Mesothelial cell of epicardium (in vitro differentiated cells): ENCODE results near the gene POLA1. TPM values are rescaled to one million over a fixed set of nuclear protein-coding genes. Genes with fewer than 3 reads are reported as not detected.
"Not testable (repeated sequence)": the region's sequence is repeated elsewhere in the genome, so short reads cannot be mapped to it uniquely, and the experiment has no call there.

Experiments
- DNase-seq, 2 experiments: peaks; one replicate each; pipeline ENCODE4 v3.0.0; 2021; ENCODE audit warnings: low spot score in 2 of 2; ENCODE audit not compliant: unreplicated experiment in 2 of 2
- H3K27ac Mint-ChIP-seq: 2 replicates; pipeline ENCODE4 v1.8.0; 2021; ENCODE audit warnings: mixed read lengths
- H3K27me3 Mint-ChIP-seq: 2 replicates; pipeline ENCODE4 v1.8.0; 2021; ENCODE audit warnings: low read depth, mixed read lengths
- H3K36me3 Mint-ChIP-seq: 2 replicates; pipeline ENCODE4 v1.8.0; 2021; ENCODE audit warnings: mixed read lengths
- H3K4me1 Mint-ChIP-seq: 2 replicates; pipeline ENCODE4 v1.8.0; 2021; ENCODE audit warnings: mixed read lengths
- H3K4me3 Mint-ChIP-seq: 2 replicates; pipeline ENCODE4 v1.8.0; 2021; ENCODE audit warnings: mild to moderate bottlenecking, moderate library complexity, mixed read lengths
- H3K9me3 Mint-ChIP-seq: 2 replicates; pipeline ENCODE4 v1.8.0; 2021; ENCODE audit warnings: mixed read lengths
- total RNA-seq: library from RNA; stranded (reverse); gene quantifications from 3 replicates; pipeline ENCODE4 v1.2.1, GENCODE V29; 2021
- TF ChIP-seq, protein P1 (sequence below): fragments of 200-600 bp; sonication (generic); IDR thresholded peaks from one replicate; pipeline ENCODE4 v1.5.0; 2021; ENCODE audit warnings: antibody characterized with exemption; ENCODE audit not compliant: unreplicated experiment

The POLA1 gene
- total RNA-seq, 1 donor from 2014 or later, result 30.4 TPM

DNA sequence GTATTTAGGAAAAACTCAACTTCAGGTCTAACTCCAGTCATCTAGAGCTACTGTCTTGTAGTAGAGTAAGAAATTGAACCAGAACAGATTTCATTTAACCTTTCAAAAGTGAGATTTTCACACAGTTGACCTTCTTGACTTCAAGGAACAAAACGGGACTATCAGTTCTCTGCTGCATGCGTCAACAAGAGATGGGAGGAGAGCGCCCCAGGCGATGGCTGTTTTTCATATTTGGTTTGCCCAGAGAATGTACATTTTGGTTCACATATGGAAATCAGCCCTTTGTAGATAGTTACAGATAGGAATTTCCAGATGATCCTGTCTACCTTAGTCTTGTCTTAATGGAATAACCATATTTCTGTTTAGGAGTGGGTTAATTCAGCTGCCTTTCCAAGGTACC lies 158.1 kb downstream of the POLA1 start:
- peaks cover 3% of the 10 kb centered on the region for H3K4me1 Mint-ChIP-seq
- H3K27me3 Mint-ChIP-seq, result no peaks in the 10 kb centered on the region
- H3K4me3 Mint-ChIP-seq, result no peak overlapping the region
- no peak for DNase-seq
- peaks cover 23% of the 10 kb centered on the region for H3K36me3 Mint-ChIP-seq
- TF ChIP-seq, protein P1, sequence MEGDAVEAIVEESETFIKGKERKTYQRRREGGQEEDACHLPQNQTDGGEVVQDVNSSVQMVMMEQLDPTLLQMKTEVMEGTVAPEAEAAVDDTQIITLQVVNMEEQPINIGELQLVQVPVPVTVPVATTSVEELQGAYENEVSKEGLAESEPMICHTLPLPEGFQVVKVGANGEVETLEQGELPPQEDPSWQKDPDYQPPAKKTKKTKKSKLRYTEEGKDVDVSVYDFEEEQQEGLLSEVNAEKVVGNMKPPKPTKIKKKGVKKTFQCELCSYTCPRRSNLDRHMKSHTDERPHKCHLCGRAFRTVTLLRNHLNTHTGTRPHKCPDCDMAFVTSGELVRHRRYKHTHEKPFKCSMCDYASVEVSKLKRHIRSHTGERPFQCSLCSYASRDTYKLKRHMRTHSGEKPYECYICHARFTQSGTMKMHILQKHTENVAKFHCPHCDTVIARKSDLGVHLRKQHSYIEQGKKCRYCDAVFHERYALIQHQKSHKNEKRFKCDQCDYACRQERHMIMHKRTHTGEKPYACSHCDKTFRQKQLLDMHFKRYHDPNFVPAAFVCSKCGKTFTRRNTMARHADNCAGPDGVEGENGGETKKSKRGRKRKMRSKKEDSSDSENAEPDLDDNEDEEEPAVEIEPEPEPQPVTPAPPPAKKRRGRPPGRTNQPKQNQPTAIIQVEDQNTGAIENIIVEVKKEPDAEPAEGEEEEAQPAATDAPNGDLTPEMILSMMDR, result no peak
- H3K27ac Mint-ChIP-seq, result no peak overlapping the region
- H3K9me3 Mint-ChIP-seq, result no peaks in the 10 kb centered on the region

DNA sequence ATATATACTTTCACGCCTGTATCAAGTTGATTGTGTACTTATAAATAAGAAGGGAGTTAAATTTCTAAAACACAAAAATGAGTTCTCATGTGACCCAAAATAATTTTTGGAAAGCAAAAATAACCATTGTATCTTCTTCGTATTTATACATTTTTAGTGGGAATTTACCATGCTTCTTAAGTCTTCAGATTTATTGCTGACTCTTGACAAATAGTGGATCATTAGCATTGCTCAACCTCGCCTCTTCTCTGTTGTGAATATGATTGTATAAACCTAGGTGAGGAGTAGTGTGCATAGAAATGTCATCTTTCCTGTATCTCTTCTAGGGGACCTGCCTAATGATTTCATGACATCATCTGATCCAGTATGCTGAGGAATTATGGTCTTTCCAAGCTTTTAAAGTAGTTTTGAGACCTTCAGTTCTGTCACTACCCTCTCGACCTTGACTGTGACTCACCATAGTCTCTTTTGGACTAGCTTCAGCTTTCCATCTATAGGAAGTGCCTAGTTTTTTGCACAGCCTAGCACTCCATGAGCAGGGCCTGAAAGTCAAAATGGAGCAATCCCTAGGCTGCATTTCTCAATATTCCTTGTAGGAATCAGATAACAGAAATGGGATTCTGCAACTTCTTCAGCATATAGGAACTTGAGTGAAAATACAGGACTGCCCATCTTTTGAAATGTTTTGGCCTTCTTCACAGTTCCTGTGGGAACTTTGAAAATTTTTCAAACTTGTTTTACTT lies 164.5 kb downstream of the POLA1 start:
- H3K27ac Mint-ChIP-seq, result no peak overlapping the region
- TF ChIP-seq, protein P1, result no peak
- peaks cover 7% of the 10 kb centered on the region for H3K36me3 Mint-ChIP-seq
- H3K9me3 Mint-ChIP-seq, result no peaks in the 10 kb centered on the region
- DNase-seq, result no peak
- no peaks in the 10 kb centered on the region for H3K27me3 Mint-ChIP-seq
- peaks cover 3% of the 10 kb centered on the region for H3K4me1 Mint-ChIP-seq
- H3K4me3 Mint-ChIP-seq, result no peak overlapping the region

DNA sequence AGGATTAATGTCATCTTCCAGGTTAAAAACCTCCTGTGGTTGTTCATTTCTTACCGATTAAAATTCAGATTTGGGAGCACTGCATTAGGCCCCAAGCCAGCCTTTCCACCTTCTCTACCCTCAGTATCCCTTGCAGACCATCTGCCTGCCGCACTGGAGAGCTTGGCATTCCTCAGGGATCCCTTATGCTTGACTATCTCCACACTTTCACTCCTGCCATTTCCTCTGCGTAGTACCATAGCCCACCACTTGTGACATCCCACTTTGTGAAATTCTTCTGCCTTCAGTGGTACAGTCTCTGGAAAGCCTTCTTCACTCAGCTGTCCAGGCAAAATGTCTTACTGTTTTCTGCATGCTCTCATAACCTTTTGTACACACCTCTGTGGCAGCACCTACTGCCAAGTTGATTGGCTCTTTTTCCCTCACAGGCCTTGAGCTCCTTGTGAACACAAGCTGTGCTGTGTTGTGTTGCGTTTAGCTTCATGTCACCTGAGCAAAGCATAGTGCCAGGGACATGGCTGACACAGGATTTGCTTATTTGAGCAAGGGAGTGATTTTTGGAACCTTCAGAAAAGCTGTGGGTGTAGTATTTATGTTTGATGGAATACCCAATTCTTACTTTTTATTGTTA lies 165.6 kb downstream of the POLA1 start:
- Mint-ChIP-seq H3K27me3 (no peaks in the 10 kb centered on the region), H3K27ac (no peak overlapping the region), H3K4me1 (peaks cover 3% of the 10 kb centered on the region), H3K9me3 (no peaks in the 10 kb centered on the region), H3K4me3 (no peak overlapping the region), H3K36me3 (peaks cover 8% of the 10 kb centered on the region)
- no peak for DNase-seq
- TF ChIP-seq, protein P1, result no peak

DNA sequence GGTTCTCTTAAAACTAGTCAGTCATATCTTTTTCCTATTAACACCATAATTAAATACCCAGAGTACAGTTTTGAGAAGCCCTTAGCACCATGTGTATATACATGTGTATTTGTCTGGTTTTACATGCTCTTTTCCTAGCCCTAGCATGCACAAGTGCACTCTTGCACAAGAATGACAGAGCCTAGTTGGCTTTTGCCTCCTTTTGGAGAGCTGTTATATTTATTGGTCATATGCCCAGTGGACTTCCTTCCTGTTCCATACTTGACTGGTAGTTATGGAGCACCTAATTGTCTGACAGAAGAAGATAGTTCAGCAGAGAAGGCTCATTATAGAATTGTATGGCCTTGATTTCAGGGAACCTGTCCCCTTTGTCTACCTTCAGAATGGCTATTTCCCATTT lies 166.4 kb downstream of the POLA1 start:
- TF ChIP-seq, protein P1, result no peak
- no peak for DNase-seq
- Mint-ChIP-seq H3K27me3 (no peaks in the 10 kb centered on the region), H3K4me3 (no peak overlapping the region), H3K27ac (no peak overlapping the region), H3K9me3 (no peaks in the 10 kb centered on the region), H3K4me1 (peaks cover 3% of the 10 kb centered on the region), H3K36me3 (peaks cover 5% of the 10 kb centered on the region)

DNA sequence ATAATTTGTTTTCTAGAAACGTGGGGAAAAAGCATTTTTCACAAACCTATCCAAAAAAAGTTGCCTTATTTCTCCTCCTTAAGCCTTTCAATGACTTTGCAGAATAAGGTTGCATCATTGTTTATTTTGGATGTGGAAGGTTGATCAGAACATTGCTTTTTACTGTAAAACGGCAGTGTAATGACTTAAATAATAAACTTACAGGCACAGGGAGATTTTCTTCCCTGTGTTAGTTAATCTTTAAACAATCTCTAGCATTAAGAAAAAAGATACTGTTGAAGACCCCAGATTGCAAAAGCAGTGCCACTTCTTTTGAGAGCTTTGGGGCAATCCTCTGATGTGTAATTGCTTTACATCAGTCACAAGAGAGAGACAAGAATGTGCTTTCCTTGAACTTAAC lies 168.6 kb downstream of the POLA1 start:
- Mint-ChIP-seq H3K4me1 (peaks cover 6% of the 10 kb centered on the region), H3K36me3 (peaks cover 2% of the 10 kb centered on the region), H3K27me3 (no peaks in the 10 kb centered on the region), H3K27ac (no peak overlapping the region), H3K4me3 (no peak overlapping the region), H3K9me3 (no peaks in the 10 kb centered on the region)
- TF ChIP-seq, protein P1, result no peak
- DNase-seq, result no peak

DNA sequence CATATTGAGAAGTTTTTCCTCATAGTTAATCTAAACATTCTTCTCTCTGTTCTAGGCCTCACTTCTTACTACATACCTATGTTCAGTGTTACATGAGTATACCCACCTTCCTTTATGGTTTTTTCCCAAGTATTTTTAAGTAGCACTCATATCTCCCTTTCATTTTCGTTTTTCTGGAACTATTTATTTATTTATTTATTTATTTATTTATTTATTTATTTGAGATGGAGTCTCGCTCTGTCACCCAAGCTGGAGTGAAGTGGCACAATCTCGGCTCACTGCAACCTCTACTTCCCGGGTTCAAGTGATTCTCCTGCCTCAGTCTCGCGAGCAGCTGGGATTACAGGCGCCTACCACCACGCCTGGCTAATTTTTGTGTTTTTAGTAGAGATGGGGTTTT lies 170.1 kb downstream of the POLA1 start:
- not testable (repeated sequence) for H3K27ac Mint-ChIP-seq, H3K9me3 Mint-ChIP-seq, H3K4me3 Mint-ChIP-seq, H3K4me1 Mint-ChIP-seq, DNase-seq, H3K27me3 Mint-ChIP-seq, H3K36me3 Mint-ChIP-seq
